PC-9 (cell line): ENCODE measurements around the gene TESMIN. TPM values are rescaled to one million over a fixed set of nuclear protein-coding genes. Genes with fewer than 3 reads are reported as not detected.

Source experiments
- BruUV-seq: library from RNA; stranded (reverse); fragments of 400-500 nt; replicated peaks from 2 replicates; lab custom pipeline; 2021; lab: Mats Ljungman, UMichigan
- CTCF ChIA-PET: fragments of 300-600 bp; sonication (Branson Sonifier 250); formaldehyde crosslinking; loops from one replicate; lab custom pipeline; 2022; ENCODE audit warnings: antibody characterized with exemption; lab: Charles Lee
- POLR2A ChIA-PET: fragments of 300-600 bp; sonication (Branson Sonifier 250); formaldehyde crosslinking; loops from one replicate; lab custom pipeline; 2022; ENCODE audit warnings: antibody characterized with exemption; ENCODE audit not compliant: unreplicated experiment; lab: Charles Lee
- DNase-seq, 2 experiments: peaks; one replicate each; pipeline versions ENCODE4 v3.0.0 to v3.0.0-alpha.2; 2015 to 2022; ENCODE audit warnings: mixed read lengths in 1 of 2
- H2AFZ ChIP-seq: fragments of 200-600 bp; sonication (generic); 2 replicates; pipeline ENCODE4 v1.8.1; 2017; ENCODE audit warnings: antibody characterized with exemption
- H3F3A ChIP-seq: fragments of 200-600 bp; sonication (generic); 2 replicates; pipeline ENCODE4 v1.8.1; 2017; ENCODE audit warnings: antibody characterized with exemption, mild to moderate bottlenecking, low read depth; ENCODE audit not compliant: insufficient read depth
- H3K27ac ChIP-seq: fragments of 200-600 bp; sonication (generic); 2 replicates; pipeline ENCODE4 v1.6.1; 2016; ENCODE audit warnings: mixed run types
- H3K27me3 ChIP-seq: fragments of 200-600 bp; sonication (generic); 2 replicates; pipeline ENCODE4 v1.6.1; 2016; ENCODE audit warnings: low read depth, mixed run types; ENCODE audit not compliant: insufficient read depth
- H3K36me3 ChIP-seq: fragments of 200-600 bp; sonication (generic); 2 replicates; pipeline ENCODE4 v1.6.1; 2016; ENCODE audit warnings: low read depth, mixed run types
- H3K4me1 ChIP-seq: fragments of 200-600 bp; sonication (generic); replicated peaks from 2 replicates; pipeline ENCODE4 v1.6.1; 2016; ENCODE audit warnings: mixed run types; ENCODE audit not compliant: insufficient read depth
- H3K4me2 ChIP-seq: fragments of 200-600 bp; sonication (generic); 2 replicates; pipeline ENCODE4 v1.6.1; 2017; ENCODE audit warnings: mixed run types
- H3K4me3 ChIP-seq: fragments of 200-600 bp; sonication (generic); 2 replicates; pipeline ENCODE4 v1.6.1; 2016; ENCODE audit warnings: mixed run types
- H3K79me2 ChIP-seq: fragments of 200-600 bp; sonication (generic); 2 replicates; pipeline ENCODE4 v1.6.1; 2017; ENCODE audit warnings: low read depth, mixed run types
- H3K9me2 ChIP-seq: fragments of 200-600 bp; sonication (generic); 2 replicates; pipeline ENCODE4 v1.8.1; 2017; ENCODE audit warnings: mild to moderate bottlenecking; ENCODE audit not compliant: insufficient read depth
- H3K9me3 ChIP-seq: fragments of 200-600 bp; sonication (generic); 2 replicates; pipeline ENCODE4 v1.8.1; 2016; ENCODE audit warnings: low read depth; ENCODE audit not compliant: insufficient read depth
- H4K20me1 ChIP-seq: fragments of 200-600 bp; sonication (generic); 2 replicates; pipeline ENCODE4 v1.8.1; 2017; ENCODE audit not compliant: insufficient read depth
- EZH2 ChIP-seq: fragments of 200-600 bp; sonication (generic); IDR thresholded peaks from 2 replicates; pipeline ENCODE4 v1.8.0; 2017; ENCODE audit warnings: antibody characterized with exemption, low read depth
- intact Hi-C: fragments of 100-400 bp; cut with micrococcal nuclease; formaldehyde crosslinking; loops from one replicate; pipeline ENCODE4 v1.10.0; 2022; ENCODE audit not compliant: unreplicated experiment
- total RNA-seq: library from RNA; stranded (reverse); gene quantifications from 2 replicates; pipeline ENCODE4 v1.2.3, GENCODE V29; 2021
- TF ChIP-seq, protein P1 (sequence below): fragments of 200-600 bp; sonication (generic); conservative IDR thresholded peaks from 2 replicates; pipeline ENCODE4 v1.6.1; 2017; ENCODE audit warnings: mixed run types, antibody characterized with exemption, mild to moderate bottlenecking, moderate library complexity

The TESMIN gene
- total RNA-seq, 1 experiment from 2014 or later = 23.9 TPM

DNA sequence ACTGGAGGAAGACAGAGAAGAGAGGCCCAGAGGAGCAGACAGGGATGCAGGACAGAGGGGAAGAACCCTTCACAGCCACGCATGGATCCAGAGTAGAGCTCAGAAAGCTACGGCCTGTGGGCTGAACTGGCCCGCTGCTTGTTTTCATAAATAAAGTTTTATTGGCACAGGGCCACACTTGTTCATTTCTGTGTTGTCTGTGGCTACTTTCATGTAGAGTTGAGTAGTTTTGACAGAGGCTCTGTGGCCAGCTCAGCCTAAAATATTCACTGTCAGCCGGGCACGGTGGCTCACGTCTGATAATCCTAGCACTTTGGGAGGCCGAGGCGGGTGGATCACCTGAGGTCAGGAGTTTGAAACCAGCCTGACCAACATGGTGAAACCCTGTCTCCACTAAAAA, 93.2 kb downstream of the TESMIN start:
- no peaks in the 10 kb centered on the region for H3K36me3 ChIP-seq
- intact Hi-C loops = no loop called here
- peaks cover 84% of the 10 kb centered on the region for H3K27me3 ChIP-seq
- ChIA-PET POLR2A (no interaction called here), CTCF (no interaction called here)
- no peaks in the 10 kb centered on the region for H3K9me3 ChIP-seq
- H3K27ac ChIP-seq = no peak overlapping the region
- no peak overlapping the region for H2AFZ ChIP-seq
- no peaks in the 10 kb centered on the region for H3K79me2 ChIP-seq
- DNase-seq = no peak
- H3K4me3 ChIP-seq = no peak overlapping the region
- no peaks in the 10 kb centered on the region for H3F3A ChIP-seq
- no peak overlapping the region for H3K4me2 ChIP-seq
- no peaks in the 10 kb centered on the region for H4K20me1 ChIP-seq
- no peaks in the 10 kb centered on the region for H3K4me1 ChIP-seq
- BruUV-seq = no TSS peak
- H3K9me2 ChIP-seq = no peaks in the 10 kb centered on the region
- TF ChIP-seq, protein P1, sequence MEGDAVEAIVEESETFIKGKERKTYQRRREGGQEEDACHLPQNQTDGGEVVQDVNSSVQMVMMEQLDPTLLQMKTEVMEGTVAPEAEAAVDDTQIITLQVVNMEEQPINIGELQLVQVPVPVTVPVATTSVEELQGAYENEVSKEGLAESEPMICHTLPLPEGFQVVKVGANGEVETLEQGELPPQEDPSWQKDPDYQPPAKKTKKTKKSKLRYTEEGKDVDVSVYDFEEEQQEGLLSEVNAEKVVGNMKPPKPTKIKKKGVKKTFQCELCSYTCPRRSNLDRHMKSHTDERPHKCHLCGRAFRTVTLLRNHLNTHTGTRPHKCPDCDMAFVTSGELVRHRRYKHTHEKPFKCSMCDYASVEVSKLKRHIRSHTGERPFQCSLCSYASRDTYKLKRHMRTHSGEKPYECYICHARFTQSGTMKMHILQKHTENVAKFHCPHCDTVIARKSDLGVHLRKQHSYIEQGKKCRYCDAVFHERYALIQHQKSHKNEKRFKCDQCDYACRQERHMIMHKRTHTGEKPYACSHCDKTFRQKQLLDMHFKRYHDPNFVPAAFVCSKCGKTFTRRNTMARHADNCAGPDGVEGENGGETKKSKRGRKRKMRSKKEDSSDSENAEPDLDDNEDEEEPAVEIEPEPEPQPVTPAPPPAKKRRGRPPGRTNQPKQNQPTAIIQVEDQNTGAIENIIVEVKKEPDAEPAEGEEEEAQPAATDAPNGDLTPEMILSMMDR = no peak
- TF ChIP-seq EZH2 = no peak

Other genes starting within 250 kb of the TESMIN start
- 3.9 and 12.8 TPM in 2 replicates for gene GAL, start 67.0 kb downstream of the TESMIN start, total RNA-seq
- 29.7 and 36.3 TPM in 2 replicates for gene CPT1A, start 90.4 kb upstream of the TESMIN start, total RNA-seq
- 81.9 and 88.0 TPM in 2 replicates for gene MRPL21, start 152.3 kb upstream of the TESMIN start, total RNA-seq
- 27.0 and 27.6 TPM in 2 replicates for gene IGHMBP2, start 152.4 kb upstream of the TESMIN start, total RNA-seq
- not detected in 2 replicates for gene MRGPRD, start 229.5 kb upstream of the TESMIN start, total RNA-seq